Esophagus mucosa (tissue), 1 donor: ENCODE data around the gene RFX3. TPM values are rescaled to one million over a fixed set of nuclear protein-coding genes. Genes with fewer than 3 reads are reported as not detected.

Source experiments
- ATAC-seq: fragments of 200-7000 bp; cut with Tn5 transposase; one replicate; pipeline ENCODE4 v1.9.1; 2020
- total RNA-seq: library from RNA; stranded (reverse); gene quantifications from one replicate; pipeline ENCODE4 v1.2.4, GENCODE V29; 2023
- donor health status: DM: yes; HTN: yes; CAD: no.

Gene RFX3
- total RNA-seq, 1 donor from 2014 or later, result 3.5 TPM

DNA sequence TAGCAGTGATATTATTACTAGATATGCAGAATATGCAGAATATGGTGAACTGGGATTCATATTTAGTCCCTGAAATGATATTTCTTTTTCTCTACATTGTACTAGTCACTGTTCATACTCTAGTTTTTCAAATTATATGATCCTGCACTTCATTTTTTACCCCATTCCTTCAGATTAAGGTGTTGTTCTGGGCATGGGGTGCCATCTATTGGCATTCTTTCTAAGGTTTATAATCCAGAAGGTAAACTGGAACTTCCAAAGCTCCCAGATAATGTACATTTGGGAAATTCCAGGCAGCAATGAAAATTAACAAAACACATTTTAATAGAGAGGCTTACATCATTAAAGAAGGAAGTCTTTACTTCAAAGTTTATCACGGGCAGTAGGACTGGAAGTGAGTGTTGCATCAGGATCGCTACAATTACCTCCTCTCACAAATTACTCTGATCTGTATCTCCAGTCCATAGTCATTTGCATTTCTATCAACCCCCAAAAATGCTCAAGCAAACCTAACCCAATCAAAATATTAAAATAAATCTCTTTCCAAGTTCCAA, 12.5 kb downstream of the RFX3 start:
- ATAC-seq, result no peak

DNA sequence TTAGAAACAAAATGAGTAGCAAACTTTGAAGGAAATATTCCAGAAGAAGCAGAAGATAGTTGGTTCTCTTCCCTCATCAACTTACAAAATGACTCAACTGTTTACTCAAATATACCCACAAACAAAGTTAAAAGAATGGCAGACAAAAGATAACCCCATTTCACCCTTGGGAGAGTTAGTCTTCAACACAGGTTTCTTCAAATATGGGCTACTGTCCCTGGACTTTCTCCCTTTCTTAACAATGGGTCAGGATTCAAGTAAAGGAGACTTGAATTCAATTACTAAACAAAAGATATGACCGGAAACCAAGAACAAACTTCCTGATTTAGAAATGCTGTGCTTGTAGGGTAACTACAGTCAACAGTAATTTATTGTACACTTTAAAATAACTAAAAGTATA, 14.2 kb downstream of the RFX3 start:
- ATAC-seq, result no peak

DNA sequence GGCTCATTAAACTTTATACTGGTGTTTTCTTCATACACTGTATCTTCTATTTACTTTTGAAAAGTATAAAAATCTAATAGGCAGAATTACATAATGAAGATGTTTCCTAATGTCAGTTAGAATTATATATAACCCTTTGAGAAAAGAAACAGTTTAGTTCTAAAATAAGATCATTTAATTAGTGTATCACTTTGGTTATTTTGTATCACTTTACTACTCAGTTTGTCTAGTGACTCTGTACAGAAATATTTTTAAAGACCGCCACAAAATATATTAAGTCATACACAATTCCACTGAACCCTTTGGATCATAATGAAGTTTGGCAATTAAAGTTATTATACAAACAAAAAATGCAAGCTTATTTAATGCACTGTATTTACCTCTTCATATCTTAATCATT, 15.0 kb downstream of the RFX3 start:
- ATAC-seq, result no peak

DNA sequence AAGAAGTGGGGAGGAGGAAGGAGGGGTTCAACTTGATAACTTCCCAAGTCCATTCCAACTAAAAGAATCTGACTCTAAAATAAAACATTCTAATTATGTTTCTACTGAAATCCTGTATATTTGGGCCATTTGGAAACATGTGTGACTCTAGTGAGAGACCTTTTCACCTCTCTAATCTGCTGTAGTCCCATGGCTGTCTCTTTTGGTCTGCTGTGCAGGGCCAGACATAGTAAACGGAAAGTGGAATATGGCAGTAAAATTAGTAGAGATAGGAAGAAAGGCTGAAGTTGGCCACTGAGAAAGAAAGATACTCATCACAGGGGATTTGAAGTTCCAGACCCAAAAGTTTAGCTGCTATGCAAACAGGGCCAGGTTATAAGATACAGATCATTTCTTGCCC, 15.9 kb downstream of the RFX3 start:
- no peak for ATAC-seq

DNA sequence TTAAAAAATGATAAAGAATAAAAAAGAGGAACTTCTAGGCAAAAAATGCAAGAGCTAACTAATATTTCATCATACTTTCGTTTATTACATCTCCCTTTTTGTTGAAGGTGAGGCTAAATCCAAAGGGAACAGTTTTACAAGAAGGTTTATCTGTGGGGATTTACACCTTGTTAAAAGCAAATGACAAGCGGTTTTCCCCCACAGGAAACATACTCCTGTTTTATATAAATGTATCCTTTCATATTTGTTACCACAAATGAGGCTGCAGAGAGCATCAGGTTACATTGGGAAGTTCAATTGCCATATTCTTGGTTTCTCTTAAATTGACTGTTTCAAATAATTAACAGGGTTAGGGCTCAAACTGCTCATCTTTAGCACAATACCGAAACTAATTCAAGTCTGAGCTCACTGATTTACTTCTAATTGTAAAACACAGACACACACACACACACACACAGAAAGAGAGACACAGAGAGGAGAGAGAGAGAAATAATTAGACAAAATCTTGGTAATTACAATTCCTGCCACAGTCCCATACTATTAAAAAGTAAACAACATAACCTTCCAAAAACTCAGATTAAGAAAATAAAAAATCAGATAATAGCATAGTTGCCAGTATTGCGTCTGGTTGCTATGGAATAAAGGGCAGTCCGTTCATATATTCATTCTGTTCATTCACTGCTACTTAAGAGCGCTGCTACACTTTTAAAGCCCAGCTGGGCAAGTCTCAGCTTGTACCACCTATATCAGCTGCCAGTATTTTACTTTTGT, 17.1 kb downstream of the RFX3 start:
- ATAC-seq, result peak; percentile 78

DNA sequence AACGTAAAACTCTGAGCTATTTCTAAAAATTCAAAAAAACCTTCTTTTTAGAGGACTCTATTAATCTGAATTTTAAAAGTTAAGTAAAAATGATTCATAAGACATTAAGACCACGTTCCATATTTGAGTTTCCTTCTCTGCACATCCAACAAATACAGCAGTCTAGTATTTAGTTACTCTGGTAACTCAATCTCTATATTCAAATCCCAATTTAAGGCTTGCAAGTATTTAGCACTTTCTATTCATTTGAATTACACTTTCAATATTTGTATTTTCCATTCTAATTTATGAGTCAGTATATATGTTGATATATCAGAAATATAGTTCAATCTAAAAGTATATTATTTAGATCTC, 17.7 kb downstream of the RFX3 start:
- no peak for ATAC-seq

DNA sequence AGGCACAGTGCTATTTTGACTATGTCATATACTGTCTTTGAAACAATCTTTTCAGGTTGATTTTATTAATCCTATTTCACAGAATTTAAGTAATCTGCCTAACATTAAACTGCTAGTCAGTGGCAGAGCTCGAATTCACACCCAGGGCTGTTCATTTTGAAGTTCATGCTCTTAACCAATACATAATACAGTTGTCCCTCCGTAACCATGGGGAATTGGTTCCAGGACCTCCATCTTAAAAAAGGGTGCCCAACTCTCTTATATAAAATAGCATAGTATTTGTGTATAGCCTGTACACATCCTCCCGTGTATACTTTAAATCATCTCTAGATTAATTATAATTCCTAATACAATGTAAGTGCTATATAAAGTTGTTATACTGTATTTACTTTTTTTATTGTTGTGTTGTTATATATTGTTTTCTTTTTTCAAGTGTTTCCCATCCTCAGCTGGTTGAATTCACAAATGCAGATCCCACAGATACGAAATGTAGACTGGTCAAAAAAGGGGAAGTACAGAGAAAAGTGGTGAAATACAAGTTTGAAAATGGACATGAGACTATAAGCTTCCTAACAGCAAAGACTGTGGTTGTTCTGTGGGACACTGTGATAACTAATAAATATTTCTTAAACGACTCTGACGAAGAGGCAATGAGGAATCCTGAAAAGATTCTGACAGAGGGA, 18.3 kb downstream of the RFX3 start:
- ATAC-seq, result no peak

DNA sequence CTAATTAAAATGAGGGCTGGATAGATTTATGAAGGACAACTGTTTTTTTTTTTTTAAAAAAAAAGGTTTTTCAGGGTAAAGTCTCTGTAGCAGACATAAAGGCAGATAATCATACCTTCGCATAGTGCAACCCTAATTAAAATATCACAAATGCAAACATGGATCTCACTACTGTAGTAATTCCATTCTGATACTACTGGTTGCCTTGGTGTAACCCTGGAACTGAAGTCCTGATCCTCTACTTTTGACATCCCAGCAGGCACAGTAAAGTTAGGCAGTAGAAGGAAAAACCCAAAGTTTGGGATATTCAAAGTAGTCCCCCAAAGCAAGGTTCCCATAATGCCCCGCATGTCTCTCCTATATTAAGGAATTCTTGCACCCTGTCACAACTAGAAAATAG, 19.6 kb downstream of the RFX3 start:
- no peak for ATAC-seq

DNA sequence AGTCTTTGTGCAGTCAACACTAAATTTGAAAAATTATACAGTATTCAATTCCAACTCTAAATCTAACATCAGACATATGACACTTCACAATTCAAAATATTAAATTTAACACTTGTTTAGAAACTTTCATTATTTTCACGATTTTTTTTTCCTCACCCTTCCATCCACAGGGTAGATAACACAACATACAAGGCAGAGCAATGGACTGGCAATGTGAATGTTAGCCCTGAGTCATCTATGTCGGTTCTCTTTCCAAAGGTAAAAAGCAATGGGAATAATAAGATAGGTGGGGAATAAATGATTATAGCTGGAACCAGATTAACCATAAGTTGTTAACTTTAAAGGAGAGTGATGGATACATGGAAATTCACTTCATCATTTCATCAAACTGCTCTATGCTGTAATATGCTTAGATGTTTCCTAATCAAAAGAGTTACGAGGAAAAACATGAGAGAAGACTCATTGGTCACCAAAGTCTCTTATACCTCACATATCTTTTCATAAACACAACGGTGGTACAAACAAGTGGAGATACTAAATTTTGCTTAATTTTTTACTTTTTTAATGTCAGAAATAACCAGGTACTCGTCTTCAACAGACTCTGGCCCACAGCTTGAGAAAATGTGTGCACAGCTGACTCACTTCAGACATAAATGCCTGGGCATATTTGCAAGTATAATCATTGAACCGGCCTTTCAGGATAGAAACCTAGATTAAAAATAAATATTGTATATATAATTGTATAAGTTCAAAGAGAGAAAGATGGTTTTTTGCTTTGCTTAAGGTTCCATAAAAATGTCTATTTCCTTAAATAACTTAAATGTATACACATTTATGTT, 23.0 kb downstream of the RFX3 start:
- ATAC-seq, result no peak

DNA sequence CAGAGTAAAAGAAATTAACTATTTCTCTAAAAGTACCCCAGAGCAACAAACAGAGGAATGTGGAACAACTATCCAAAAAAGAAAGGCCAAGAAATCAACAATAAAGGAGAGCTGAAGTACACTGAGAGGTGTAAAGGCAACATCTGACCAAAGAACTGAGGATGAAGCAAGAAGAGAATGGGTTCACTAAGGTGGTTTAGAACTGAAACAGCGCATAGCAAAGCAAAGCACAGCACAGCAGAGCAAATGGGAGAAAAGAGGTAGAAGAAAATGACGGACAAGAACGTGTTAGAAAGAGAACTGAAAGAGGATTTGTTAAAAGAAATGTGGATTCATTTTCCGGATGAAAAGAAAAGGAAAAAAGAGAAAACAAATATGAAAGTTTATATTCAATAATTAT, 25.8 kb downstream of the RFX3 start:
- ATAC-seq, result no peak

DNA sequence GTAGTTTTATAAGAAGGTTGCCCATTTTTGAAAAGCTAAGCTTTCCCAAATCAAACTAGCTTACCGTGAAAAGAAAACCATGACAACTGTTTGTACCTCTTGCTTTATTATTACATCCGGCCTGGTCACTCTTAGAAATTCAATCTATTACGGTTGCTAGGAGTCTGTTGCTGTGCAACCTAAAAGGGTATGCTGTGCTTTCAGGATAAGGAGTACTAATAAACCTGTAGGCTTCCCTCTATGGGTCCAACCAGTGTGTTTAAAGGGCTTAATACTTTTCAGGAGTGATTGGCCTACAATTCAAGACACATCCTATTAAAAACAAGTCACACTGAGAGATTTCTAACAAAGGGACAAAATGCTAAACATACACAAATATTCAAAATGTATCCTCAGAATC, 27.1 kb downstream of the RFX3 start:
- no peak for ATAC-seq

DNA sequence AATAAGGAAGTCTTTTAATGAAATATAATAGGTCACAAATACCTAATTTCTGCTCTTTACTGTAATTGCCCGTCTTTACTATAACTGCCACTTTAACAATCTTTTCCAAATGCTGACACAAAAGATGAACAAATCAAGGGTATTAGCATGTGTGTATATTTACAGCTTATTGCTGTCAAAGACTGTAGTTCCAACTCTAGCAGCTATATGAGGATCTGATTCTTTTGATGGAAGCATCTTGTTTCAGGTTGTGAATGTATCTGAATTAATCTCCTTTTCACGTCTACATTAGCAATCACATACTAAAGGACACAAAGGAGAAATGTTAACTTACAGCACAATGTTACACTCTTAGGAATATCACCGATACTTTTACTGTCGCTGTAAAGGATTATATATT, 27.9 kb downstream of the RFX3 start:
- ATAC-seq, result no peak

DNA sequence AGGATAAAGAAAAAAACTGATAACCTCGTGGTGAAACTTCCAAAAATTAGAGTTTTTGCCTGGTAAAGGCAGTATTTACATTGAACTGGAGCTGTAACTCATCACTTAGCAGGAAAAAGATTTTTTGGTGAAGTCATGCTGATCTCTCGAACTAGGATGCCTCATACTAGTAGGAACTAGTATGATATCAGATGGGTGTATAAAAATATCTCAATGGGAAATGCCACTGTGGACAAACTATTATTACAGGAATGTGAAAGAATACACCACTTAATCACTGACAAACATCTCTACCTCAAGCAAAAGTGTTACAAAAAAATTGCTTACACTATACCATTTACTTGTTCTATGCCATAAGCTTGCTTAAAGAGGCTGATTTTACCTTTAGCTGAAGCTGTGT, 28.4 kb downstream of the RFX3 start:
- no peak for ATAC-seq

DNA sequence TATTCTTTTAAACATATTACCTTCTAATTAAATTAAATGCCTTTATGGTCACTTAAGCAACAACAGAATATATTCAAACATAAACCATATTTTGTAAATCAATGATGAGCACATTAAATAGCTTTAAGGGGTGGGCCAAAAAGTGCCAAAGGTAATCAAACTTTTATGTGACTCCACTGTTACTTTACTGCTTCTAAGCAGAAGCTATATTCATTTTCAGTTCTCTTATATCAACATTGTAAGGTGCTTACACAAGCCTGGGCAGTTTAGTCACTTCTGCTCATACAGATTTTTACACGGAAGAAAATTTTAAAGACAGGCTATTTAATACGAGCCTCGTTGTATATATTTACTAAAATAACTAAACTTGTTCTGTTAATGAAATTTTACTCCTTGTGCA, 29.9 kb downstream of the RFX3 start:
- ATAC-seq, result no peak

DNA sequence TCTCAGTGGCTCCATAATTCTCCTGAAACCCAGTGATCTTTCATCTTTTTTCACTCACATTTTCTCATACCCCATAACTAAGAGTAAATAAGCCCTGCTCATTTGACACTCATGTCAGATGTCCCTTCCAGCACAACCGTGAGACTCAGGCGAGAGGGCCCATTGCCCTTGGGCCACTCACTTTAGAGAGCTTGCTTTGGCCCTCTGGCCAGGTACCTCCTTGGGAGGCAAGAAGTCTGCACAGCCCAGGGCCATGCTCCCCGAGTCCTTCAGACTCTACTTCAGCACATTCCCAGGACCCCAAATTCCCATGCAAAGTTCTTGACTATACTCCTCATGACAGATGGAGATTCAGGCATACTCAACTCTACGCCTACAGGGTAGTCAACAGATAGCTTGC, 33.6 kb downstream of the RFX3 start:
- ATAC-seq, result no peak

DNA sequence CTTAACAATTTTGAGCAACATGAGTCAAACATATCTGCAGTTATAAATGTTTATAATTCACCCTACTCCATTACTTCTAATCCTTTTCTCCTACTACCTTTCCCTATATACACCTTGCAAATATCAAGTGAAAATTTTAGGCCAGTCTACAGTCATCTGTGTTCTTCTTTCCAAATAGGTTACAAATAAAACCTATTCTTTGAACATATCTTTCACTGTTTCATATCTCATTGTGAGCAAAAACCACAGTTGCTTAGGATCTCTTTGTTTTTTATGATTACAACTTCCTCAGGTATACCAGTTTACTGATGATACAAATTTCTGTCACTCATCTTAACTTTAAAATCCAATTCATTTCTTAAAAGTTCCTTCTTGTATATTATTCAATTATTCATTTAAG, 34.4 kb downstream of the RFX3 start:
- no peak for ATAC-seq

DNA sequence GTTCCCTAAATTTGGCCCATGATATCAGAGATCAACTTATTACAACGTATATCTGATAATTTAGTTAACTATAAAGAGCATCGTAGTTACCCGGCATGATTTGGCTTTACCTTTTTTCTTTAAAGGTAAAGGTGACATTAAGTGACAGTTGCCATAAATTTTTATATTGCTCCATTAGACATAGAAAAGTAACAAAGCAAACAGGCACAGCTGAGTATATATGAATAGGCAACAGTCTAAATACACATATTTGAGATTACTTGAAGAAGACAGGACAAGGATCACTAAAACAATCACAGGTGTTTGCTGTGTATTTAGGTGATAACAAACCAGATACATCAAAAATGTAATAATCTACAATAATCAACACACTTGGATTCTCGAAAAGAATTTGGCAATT, 34.8 kb downstream of the RFX3 start:
- no peak for ATAC-seq

DNA sequence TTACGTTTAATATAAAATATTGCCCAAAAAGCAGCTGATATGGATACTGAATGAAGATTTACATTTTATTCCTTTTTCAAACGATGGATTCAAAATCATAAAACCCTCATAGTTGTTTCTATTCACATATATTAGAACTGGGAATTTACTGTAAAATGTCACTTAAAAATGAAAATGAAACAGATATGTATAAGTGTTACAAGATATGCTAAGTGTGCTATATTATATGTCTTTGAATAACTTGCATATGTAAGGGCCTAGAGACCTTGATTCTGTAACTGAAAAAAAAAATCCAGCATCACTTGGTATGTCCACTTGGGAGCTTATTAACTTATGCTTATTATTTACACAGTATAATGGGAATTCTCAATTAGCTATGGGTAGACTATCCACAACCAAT, 43.2 kb downstream of the RFX3 start:
- no peak for ATAC-seq

DNA sequence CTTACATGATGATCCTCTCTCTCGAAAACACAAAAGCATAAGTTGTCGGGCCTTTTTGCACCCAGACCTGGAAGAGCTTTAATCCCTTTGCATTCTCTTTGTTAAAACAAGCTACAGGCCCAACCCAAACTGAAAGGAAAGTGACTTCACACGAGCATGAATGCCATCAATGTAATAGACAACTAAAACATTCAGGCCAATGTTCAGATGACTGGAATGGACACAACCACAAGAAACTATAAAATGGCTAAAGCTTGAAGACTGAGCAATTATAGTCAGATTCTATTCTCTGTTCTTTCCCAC, 45.5 kb downstream of the RFX3 start:
- ATAC-seq, result no peak

DNA sequence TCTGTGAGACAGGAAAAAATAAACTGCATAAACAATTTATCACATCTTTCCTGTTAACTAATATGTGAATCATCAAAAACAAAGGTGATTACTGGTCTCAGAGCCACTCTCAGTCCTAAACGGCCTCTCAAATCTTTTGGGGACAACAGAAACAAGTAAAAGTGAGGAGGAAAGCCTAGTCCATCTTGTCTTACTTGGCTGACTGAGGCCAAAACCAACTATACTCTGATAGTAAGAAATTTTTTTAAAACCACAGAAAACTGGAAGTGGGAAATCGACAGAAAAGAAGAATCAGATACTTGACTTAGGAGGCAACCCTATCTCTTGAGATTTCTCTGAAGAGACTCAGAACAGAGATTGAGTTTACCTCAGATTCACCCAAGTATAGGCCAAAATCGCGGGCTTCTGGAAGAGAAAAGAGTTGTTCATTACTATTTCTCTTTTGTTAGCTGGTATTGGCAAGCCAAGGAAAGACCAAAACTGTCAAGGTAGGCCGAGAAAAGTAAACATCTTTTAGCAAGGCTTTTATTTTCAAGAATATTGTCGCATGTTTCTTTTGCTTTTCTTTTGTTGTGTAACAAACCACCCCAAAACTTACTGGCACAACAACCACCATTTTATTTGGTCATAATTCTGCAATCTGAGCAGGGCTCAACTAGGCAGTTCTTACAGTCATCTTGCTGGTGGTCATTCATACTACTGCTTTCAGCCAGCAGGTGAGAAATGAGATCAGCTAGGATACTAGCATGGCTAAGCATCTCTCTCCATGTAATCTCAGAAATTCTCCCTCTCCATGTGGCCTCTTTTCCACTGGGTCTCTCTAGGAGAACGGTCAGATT, 46.1 kb downstream of the RFX3 start:
- ATAC-seq, result no peak

DNA sequence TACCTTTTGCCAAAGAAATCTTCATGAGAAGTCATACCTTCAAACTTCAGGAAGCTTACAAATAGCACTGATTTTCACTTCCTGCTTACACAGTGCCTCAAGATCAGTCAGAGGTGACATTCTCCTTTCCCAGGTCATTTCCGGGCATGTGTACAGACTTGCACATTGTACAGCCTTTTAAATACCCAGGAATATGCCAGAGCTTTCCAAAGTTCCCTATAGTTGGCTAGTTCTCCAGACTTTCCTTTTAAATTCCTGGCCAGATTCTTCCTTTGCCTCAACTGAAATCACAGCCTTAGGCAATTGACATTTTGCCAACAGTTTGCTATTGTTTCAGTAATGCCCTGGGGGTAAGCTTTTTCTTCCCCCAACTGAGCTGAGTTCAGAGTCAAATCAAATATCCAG, 47.2 kb downstream of the RFX3 start:
- peak; percentile 95 for ATAC-seq

DNA sequence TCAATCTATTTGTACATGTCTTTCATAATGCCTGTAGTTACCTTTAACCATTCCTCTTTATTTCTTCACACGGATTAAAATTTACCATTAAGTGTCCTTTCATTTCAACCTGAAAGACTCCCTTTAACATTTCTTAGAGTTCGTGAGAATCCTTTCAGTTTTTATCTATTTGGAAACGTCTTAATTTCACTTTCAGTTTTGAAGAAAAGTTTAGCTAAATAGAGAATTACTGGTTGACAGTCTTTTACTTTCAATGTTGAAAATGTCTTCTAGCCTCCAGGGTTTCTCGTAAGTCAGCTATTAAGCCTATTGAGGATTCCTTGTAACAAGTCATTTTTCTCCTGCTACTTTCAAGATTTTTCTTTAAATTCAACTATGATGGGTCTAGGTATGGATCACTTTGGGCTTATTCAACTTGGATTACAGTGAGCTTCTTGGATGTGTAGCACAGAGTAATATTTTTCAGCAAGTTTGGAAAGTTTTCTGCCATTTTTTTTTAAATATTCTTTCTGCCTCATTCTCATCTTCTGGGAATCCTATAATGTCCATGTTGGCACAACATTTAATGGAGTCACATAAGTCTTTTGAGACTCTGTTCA, 48.5 kb downstream of the RFX3 start:
- no peak for ATAC-seq
